DMS79 (cell line): ENCODE measurements around the gene JCAD.

Experiments used
- DNase-seq: peaks from one replicate; lab custom pipeline; 2025; lab: John Stamatoyannopoulos, UW

The JCAD gene

DNA sequence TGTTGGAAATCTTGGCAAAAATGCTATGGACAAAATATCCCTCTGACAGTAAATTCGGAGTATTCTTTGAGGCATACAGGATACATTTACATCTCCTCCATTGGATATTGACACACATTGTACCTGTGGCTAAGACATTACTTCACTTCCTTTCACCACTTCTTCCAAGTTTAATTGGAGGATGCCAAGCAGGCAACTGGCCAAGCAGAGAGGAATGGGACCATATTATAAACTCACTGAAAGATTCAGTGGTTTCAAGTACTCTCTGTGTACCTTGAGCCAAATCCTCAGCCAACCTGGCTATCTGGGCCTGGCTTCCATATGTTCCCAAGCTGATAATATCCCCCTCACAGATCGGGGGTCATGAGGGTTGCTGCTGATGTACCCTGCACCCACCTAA, 14.7 kb upstream of the JCAD start:
- no peak for DNase-seq

DNA sequence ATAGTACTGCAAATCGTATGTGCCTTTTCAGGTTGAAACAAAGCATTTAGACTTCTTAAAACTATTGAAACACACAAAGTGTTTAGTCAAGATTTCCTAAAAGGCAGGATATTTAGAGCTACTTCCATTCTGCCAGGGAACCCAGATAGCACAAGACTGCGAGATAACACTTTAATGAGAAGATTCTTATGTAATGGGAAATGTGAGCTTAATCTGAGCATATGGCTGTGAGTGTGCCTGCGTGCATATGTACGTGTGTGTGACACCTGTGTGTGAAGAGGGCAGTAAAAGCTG, 14.3 kb upstream of the JCAD start:
- no peak for DNase-seq

DNA sequence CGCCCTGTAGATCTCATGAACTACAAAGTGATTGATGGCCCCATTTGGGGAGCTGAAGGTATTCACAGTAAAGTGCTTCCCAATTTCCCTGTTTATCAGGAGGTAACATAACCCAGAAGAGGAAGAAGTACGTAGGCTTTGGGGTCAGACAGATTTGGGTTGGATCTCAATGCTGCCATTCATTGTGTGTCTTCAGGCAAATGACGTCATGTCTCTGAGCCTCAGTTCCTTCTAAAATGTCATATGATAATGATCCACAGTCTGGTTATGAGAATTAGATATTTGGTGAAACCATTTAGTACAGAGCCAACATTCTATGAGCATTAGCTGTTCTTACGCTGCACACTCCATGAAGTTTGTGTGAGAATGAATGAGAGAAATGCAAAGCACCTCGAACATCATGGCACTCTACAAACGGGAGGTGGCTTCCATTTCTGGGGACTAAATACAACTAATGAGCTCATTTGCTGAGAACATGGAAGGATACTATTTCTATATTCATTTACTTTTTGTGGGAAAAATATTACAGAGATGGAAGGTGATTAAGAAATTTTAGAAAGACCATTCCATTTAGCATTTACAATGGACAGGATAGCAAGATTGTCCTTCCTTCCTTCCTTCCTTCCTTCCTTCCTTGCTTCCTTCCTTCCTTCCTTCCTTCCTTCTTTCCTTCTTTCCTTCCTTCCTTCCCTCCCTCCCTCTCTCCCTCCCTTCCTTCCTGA, 13.8 kb upstream of the JCAD start:
- no peak for DNase-seq

DNA sequence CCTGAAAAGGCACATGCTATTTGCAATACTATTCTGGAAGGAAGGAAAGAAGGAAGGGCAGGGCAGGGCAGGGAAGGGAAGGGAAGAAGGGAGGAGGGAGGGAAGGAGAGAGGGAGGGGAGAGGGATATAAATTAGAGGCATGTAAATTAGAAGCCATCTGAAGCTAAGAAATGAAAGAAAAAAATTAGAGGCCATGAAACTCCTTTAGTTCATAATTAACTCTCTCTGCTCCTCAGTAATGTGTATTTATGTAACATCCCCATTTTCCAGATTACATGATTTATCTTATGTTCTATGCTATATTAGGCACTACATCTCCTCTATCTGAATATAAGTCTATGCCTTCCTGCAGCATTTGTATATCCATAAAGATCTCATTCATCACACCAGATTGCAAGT, 12.7 kb upstream of the JCAD start:
- no peak for DNase-seq

DNA sequence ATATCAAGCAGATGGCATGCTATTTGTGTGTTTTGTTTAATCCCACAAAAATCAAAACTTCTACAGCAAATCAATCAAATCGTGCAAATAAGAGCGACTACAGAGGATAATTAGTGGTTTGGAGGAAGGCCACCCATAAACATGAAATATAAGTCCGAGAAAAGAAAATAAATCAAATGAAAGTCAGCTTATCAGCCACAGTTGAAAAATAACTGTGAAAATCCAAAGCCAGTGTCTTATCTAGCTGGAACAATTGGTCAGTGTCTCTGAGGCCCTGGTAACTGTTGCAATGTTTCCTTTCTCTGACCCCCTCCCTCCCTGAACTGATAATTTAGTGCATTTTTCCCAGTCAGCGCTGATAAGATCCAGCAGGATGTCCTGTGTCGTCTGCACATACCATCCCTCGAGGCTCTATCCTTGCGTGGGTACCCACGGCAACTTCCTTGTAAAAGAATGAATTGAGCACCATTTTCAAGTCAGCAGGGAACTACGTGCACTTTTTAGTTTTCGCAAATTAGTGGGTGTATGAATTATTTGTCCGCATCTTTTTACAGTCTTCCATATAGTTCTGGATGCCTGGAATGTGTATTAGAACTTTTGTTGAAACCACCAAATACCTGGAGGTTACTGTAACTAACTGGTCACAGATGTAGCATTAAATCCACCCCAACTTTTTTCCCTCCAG, 10.8 kb upstream of the JCAD start:
- no peak for DNase-seq

DNA sequence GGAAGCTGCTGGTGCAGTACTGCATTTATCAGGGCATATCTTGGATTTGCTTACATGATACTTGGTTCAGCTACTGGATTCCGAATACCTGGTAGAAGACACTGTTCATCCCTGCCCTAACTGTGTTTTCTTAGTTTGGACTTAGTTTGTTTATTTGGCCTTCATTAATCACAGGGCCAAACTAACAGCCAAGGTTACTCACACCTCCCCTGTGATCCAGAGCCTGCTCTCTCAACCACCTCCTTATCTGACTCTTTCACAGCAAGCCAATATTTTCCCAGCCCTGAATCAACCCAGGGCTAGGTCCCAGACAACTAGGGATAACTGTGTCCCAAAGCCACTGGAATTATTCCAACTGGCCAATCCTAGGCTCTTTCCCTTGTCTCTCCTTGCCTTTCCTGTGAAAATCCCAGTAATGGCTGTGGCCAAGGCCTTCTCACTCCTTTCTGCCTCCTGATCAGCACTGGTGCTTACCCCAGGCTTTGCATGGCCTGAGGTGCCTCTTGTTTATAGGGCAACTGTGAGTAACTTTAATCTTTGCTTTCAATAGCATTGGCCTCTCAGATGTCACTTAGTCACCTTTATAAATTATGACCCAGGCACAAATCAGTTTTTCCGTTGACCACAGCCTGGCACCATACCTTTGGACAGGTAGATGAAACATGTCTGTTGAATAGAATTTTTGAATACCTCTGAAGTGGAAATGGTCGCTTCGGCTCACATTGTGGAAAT, 9.3 kb upstream of the JCAD start:
- DNase-seq = no peak

DNA sequence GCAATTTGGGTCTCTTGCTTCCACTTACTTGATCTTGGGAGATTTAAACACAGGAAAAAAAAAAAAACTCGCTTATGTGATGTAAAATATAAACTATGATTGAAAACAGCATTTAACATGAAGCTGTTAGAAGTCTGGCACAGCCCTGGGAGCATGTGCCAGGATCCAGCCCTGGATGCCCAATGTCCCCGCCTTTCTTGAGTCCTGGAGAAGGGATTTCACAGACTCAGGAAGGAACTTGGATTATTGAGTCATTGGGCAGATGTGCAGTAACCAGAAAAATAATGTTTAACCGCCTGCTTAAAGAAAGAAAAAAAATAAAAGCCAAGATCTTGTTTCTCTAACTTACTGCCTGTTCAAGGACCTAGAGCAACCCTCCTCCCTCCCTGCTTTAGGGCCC, 3.7 kb upstream of the JCAD start:
- DNase-seq = no peak

DNA sequence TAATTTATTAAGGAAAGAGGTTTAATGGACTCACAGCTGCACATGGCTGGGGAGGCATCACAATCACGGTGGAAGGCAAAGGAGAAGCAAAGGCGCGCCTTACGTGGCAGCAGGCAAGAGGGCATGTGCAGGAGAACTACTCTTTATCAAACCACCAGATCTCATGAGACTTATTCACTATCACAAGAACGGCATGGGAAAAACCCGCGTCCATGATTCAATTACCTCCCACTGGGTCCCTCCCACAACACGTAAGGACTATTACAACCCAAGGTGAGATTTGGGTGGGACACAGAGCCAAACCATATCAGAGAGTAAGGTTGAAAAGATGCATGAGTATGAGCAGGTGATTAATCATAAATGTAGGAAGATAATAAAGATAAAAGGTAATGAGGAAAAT, 3.2 kb upstream of the JCAD start:
- DNase-seq = no peak

DNA sequence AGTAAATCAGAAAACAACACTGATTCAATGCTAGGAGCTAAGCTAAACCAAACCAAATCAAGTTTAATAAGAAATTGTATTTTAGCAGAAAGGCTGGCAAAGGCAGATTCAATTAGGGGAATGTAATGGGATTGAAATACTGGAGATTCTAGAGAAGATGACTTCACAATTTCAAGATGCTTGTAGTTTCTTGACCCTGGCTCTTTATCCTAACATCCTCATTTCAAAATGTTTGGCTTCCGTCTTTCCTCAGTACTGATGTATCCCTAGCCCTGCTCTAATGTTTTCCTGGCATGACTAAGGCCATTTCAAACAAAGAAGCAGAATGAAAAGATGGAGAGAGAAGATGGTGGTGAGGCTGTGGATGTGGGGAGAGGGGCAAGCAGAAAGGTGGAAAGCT, 2.7 kb upstream of the JCAD start:
- DNase-seq = no peak

DNA sequence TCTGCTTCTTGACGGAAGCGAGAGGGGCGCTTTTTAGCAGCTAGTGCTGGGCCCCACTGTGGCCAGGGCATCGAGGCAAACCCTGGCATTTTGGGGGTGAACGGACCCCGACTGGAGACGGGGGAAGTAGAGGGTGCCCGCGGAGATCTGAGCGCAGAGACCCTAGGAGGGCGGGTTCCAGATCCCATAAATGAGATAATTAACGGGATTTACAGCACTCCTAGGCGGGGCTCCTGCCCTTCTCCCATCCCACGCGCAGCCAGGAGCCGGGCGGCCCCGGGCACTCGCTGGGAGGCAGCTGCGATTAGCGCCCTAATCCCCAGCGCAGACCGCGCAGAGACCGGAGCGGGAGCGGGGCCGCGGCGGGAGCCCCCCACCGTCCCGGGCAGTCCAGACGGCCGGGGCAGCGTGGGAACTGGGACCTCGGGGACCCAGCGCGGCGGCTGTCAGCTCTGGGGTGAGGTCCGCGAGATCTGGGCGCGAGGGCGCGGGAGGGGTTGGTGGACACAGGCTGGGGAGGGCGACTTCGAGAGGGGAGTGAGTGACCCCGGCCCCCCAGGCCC, 735 bp downstream of the JCAD start:
- no peak for DNase-seq

DNA sequence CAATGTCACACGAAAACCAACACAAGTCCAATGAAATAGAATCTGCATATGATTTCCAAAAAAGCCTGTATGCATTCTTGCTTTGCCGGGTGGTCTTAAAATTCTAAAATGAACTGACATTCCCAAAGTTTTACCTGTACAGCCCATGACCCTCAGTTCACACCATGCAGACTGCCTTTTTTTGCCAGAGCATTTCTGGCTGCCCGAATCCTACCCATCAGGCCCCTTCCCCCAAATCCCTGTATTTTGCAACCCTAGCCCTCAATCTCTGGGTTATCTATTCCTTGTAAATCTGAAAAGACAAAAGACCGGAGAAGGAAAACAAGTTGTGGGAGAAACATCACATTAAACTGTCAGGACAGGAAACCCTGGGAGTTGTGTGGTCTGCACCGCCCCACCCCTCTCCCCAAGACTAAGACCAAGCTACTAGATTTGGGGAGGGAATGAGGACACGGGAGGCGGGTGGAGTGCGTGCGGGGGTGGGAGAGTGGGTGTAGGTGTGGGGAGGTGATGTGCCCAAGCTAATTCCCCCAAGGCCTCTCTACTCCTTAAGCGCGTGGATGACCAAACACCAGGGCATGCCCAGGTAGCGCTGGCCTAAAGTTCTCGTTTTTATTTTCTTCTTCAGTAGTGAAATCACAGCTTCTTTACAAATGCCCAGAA, 1.4 kb downstream of the JCAD start:
- DNase-seq = no peak

DNA sequence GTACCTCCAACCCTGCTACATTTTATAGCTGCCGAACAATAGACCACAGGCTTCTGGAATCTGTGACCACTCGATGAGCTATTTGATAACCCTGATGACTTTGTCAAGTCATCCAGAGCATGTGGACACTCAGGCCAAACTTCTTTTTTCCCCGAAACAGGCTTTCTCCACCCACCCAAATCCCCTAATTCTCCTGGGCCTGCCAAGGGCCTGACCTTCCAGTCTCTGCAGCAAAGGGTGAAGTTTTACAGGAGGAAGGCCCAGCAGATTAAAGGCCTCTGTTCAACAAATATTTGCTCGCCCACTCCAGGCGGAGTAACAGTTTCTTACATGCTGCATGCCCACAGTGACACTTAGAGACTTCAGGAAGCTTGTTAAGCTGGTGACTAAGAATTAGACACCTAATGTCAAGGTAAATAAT, 2.0 kb downstream of the JCAD start:
- no peak for DNase-seq

DNA sequence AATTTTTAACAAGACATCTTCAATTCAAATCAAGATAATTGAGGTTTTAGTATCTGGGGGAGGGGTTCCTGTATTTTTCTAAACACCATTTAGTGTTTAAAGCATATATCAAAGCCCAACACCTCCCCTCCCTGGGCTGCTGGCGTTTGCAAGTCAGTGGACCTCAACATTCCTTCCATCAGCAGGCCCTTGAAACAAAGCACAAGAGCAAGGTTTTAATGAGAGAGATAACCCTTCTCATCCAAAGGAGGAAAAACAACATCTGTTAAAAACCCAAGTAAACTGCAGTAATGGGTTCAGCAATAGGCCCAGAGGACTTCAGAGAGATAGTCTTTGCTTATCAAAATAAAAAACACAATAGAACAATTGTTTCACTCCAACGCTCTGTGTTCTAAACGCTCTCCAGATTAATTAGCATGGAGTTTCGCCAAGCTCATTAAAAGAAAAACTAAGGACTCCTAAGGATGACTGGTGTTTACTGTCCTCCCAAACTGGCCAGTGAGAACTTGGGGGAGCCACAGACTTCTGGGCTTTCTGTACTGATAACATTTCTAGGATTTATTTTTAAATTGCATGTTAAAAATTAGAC, 2.5 kb downstream of the JCAD start:
- DNase-seq = no peak

DNA sequence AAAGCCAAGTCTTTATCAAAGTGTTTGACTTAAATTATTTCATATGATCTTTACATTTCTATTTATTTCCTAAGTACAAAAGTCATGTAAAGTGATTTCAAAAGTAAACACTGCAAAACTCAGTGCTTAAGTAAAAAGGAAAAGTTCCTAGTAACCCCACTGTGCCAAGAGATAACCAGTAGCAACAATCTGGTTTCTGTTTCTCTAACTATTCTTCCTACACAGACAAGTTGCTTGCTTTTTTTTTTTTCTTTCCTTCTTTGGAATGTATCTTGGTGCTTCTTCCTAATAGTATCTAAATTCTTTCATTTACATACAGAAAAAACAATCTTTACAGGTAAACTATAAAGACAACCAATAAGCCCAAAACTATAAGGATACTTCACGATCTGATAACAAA, 3.1 kb downstream of the JCAD start:
- no peak for DNase-seq

DNA sequence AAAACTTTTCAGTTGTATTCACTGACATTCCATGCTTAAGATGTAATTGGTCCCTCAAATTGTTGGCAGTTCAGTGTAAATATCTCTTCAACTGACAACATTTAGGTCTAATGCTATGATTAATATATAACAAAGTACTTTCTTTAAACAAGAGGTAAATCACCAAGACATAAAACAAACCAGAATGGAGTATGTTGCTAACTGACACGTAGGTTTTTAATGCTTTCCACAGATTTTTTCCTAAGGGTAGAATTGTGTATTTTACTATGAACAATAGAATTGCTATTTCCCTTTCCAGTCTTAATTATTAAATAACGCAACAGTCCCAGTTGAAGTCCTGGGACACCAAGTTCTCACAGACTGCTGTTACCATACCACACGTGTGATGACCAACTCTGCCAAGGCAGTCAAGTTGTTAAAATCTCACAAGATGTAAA, 4.1 kb downstream of the JCAD start:
- no peak for DNase-seq

DNA sequence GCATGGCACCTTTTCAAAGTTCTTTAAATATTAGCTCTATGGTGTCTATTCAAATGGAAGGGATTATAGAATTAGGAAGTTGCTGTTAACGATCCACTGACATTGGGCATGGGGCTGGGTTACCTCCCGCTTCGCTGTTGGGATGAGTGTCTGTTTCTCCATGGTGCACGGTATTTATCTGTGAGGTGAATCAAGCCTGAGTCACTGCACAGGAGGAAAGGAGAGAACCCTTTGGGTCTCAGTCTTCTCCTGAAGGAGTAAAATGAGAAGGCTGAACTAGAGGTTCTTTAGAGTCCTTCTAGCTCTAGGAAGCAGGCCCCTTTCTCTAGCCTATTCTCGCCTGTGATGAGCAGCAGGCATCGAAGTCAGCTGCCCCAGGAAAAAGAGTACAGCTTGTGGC, 7.3 kb downstream of the JCAD start:
- no peak for DNase-seq

DNA sequence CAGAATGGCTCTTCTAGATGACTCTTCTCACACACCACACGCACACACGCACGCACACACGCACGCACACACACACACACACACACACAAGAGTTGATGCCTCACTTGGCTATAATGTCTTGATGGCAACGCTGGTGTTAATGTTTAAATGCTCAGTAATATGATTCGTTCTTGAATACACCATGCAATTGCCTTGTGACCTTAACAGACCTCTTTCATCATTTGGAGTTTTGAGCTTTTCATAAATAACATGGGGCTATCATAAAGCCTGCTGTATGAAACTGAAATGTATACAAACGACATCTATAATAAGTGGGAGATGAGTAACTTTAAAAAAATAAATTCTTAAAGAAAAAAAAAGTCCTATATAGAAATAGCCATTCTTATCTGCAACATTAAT, 8.2 kb downstream of the JCAD start:
- no peak for DNase-seq

DNA sequence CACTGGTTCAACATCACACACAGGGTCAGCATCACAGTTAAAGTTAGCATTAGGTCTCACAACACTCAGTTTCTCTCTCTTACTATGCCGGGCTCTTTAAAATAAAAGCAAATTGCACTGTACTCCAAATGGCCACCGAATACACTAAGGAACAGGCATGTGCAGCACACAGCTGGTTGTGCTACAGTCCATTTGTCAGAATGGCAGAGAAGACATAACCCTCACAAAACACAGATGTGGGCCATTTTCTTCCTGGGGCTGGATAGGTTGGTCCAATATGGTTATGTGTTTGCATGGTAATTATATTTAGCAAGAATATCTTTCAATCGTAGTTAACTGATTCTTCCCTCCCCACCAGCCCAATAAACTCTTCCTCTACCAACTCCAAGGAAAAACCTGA, 9.0 kb downstream of the JCAD start:
- no peak for DNase-seq

DNA sequence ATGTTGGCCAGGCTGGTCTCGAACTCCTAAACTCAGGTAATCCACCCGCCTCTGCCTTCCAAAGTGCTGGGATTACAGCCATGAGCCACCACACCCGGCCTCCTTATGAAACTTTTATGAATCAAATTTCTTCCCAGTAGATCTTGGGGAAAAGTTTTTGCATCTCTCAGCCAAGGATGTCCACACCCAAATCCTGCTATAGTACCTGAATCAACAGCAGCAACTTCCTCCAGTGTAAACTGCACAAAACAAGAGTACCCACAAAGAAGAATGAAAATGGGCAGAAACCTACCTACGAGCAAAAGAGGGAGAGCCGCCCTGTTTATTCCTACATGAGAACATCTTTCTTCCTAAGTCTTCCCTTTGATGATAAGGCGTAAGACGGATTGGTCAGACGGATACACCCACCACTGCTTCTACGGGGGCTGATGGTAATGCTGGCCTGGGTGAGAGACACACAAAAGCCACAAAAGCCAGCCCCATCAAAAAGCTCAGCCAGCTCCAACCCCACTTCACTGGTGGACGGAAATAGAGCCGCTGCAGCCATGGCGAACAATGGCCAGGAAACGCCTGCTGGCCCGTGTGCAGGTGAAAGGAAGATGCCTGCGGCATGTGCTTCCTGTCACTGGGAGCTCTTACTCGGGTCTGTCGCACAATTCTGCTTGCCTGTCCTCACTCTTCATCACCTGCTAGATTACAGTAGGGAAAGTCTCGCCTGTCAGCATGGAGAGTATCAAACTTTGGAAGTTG, 10.4 kb downstream of the JCAD start:
- DNase-seq = no peak

DNA sequence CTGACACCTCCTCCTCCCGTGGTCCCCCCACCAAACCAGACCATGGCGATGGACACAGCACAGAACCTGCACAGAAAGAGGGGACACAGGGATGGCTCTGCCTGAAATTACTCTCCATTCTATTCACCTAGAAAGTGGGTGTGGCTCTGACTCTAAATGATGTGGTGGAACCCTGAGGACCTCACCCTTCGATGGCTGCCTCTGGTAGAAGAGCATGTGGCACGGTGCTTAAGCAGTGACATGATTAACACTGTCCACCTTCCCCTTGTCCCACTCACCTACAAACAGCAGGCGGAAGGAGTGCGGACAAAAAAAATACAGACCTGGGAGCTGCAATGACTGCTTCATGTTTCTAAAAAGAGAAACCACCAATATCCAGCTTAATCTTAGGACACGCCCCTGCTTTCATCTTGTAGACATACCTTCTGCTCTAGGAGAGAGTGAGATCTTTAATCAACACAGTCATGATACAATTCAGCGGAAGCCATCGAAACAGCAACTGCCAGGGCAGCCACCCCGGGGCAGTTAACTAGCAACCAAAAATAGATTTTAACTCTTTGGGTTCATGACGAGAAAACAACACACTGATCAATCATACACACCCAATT, 11.4 kb downstream of the JCAD start:
- DNase-seq = no peak

DNA sequence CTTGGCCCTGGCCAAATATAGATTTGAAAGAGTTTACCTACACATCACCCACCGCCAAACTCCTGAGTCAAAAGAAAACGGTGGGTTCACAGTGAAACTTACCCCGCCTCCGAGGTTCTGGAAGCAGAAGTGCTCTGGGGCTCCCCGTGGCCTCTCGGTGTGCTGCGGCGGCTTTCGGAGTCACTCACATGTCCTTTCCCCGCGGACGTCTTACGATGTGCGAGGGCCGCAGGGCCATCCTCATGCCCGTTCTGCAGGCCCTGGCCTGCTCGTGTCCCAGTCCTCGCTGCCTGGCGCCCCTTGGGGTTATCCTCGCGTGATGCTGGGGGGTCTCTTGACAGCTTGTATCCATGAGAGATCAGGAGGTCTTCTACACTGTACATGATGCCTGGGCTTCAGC, 12.0 kb downstream of the JCAD start:
- DNase-seq = no peak
